Calu3 (cell line): ENCODE data around the gene PDS5B. TPM values are rescaled to one million over a fixed set of nuclear protein-coding genes. Genes with fewer than 3 reads are reported as not detected.

Source experiments
- BruUV-seq: library from RNA; stranded (reverse); fragments of 400-500 nt; replicated peaks from 2 replicates; lab custom pipeline; 2021; lab: Mats Ljungman, UMichigan
- CTCF ChIA-PET: fragments of 300-600 bp; sonication (Branson Sonifier 250); formaldehyde crosslinking; loops from one replicate; lab custom pipeline; 2022; ENCODE audit warnings: antibody characterized with exemption; lab: Charles Lee
- DNase-seq: peaks from one replicate; pipeline ENCODE4 v3.0.0; 2022
- H3K27ac Mint-ChIP-seq: one replicate; pipeline ENCODE4 v1.8.0; 2022; ENCODE audit warnings: mixed read lengths; ENCODE audit not compliant: unreplicated experiment
- H3K27me3 Mint-ChIP-seq: one replicate; pipeline ENCODE4 v1.8.0; 2022; ENCODE audit warnings: mixed read lengths; ENCODE audit not compliant: unreplicated experiment
- H3K36me3 Mint-ChIP-seq: one replicate; pipeline ENCODE4 v1.8.0; 2022; ENCODE audit warnings: mild to moderate bottlenecking, moderate library complexity, mixed read lengths; ENCODE audit not compliant: insufficient read depth, unreplicated experiment
- H3K4me1 Mint-ChIP-seq: one replicate; pipeline ENCODE4 v1.8.0; 2022; ENCODE audit warnings: mild to moderate bottlenecking, low read depth, mixed read lengths; ENCODE audit not compliant: unreplicated experiment
- H3K4me3 Mint-ChIP-seq: one replicate; pipeline ENCODE4 v1.8.0; 2022; ENCODE audit warnings: mild to moderate bottlenecking, low read depth, moderate library complexity, mixed read lengths; ENCODE audit not compliant: unreplicated experiment
- H3K9me3 Mint-ChIP-seq: one replicate; pipeline ENCODE4 v1.8.0; 2022; ENCODE audit warnings: low read depth, mixed read lengths; ENCODE audit not compliant: unreplicated experiment
- intact Hi-C: fragments of 100-400 bp; cut with micrococcal nuclease; formaldehyde crosslinking; loops from one replicate; pipeline ENCODE4 v1.10.0; 2022; ENCODE audit not compliant: unreplicated experiment
- total RNA-seq: library from RNA; stranded (reverse); gene quantifications from 2 replicates; pipeline ENCODE4 v1.2.3, GENCODE V29; 2022
- TF ChIP-seq, protein P1 (sequence below): fragments of 200-600 bp; IDR thresholded peaks from one replicate; pipeline ENCODE4 v1.8.0; 2022; ENCODE audit warnings: antibody characterized with exemption; ENCODE audit not compliant: unreplicated experiment

Gene PDS5B
- total RNA-seq, 1 experiment from 2014 or later, result 33.9 TPM

DNA sequence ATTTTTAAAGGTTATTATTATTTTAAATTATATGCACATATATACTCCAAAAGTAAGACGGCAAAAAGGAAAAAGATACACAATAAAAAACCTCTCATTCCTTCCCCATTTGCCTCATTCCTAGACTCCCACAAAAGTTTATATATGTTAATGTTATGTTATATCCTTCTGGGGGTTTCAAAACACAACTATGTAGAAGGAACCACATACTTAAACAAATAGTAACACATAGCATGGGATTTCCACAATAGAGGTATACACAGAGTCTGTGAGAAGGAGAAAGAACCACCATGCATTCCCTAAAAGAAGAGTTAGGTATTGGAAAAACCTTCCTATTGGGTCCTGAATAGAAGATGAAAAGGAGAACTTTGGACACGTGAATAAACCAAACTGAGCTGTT lies 9.1 kb downstream of the PDS5B start:
- intact Hi-C loops, result no loop called here
- BruUV-seq, result no TSS peak

GRCh38 chr13:32600890-32601289 lies 14.6 kb downstream of the PDS5B start:
- intact Hi-C loops, result no loop called here
- no peaks in the 10 kb centered on the region for H3K4me1 Mint-ChIP-seq
- TF ChIP-seq, protein P1, sequence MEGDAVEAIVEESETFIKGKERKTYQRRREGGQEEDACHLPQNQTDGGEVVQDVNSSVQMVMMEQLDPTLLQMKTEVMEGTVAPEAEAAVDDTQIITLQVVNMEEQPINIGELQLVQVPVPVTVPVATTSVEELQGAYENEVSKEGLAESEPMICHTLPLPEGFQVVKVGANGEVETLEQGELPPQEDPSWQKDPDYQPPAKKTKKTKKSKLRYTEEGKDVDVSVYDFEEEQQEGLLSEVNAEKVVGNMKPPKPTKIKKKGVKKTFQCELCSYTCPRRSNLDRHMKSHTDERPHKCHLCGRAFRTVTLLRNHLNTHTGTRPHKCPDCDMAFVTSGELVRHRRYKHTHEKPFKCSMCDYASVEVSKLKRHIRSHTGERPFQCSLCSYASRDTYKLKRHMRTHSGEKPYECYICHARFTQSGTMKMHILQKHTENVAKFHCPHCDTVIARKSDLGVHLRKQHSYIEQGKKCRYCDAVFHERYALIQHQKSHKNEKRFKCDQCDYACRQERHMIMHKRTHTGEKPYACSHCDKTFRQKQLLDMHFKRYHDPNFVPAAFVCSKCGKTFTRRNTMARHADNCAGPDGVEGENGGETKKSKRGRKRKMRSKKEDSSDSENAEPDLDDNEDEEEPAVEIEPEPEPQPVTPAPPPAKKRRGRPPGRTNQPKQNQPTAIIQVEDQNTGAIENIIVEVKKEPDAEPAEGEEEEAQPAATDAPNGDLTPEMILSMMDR, result no peak
- H3K36me3 Mint-ChIP-seq, result no peaks in the 10 kb centered on the region
- no peak for DNase-seq
- BruUV-seq, result no TSS peak
- no peak overlapping the region for H3K27ac Mint-ChIP-seq
- H3K4me3 Mint-ChIP-seq, result no peak overlapping the region
- H3K9me3 Mint-ChIP-seq, result peaks cover 7% of the 10 kb centered on the region
- H3K27me3 Mint-ChIP-seq, result no peaks in the 10 kb centered on the region
- CTCF ChIA-PET, result no interaction called here

More for the DNA sequence above, 9.1 kb downstream of the PDS5B start:
- H3K27me3 Mint-ChIP-seq, result no peaks in the 10 kb centered on the region
- H3K4me1 Mint-ChIP-seq, result peaks cover 11% of the 10 kb centered on the region
- TF ChIP-seq, protein P1, result no peak
- no peak overlapping the region for H3K27ac Mint-ChIP-seq
- no peak for DNase-seq
- no peaks in the 10 kb centered on the region for H3K36me3 Mint-ChIP-seq
- no peak overlapping the region for H3K4me3 Mint-ChIP-seq
- CTCF ChIA-PET, result no interaction called here
- H3K9me3 Mint-ChIP-seq, result no peaks in the 10 kb centered on the region

DNA sequence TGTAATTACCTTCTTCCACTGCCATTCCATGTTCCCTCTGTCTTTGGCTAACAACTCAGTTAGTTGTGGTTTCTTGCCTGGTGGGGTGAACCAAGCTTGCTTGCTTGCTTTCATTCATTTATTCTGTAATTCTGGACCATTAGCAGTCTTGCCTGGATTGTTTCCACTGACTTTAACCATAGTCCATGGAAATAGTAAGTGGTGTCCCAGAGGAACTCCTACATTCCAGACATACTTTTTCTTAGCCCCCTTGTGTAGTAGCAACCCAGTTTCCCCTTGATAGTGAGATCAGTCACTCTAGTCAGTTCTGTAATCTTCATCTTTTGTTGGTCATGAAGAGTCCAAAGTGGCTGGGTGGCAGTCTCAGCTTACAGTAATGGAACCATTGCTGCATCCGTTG lies 23.2 kb downstream of the PDS5B start:
- H3K36me3 Mint-ChIP-seq, result no peaks in the 10 kb centered on the region
- intact Hi-C loops, result no loop called here
- no peak overlapping the region for H3K27ac Mint-ChIP-seq
- H3K27me3 Mint-ChIP-seq, result no peaks in the 10 kb centered on the region
- H3K4me1 Mint-ChIP-seq, result no peaks in the 10 kb centered on the region
- no TSS peak for BruUV-seq
- CTCF ChIA-PET, result no interaction called here
- no peak overlapping the region for H3K4me3 Mint-ChIP-seq
- TF ChIP-seq, protein P1, result no peak
- no peak for DNase-seq
- peaks cover 13% of the 10 kb centered on the region for H3K9me3 Mint-ChIP-seq

- TF ChIP-seq, protein P1, result no peak
- Mint-ChIP-seq H3K27me3 (no peaks in the 10 kb centered on the region), H3K36me3 (no peaks in the 10 kb centered on the region), H3K27ac (no peak overlapping the region), H3K9me3 (peaks cover 8% of the 10 kb centered on the region), H3K4me3 (no peak overlapping the region), H3K4me1 (no peaks in the 10 kb centered on the region)
- intact Hi-C loops, result no loop called here
- no peak for DNase-seq
- BruUV-seq, result no TSS peak
- CTCF ChIA-PET, result no interaction called here
Measured at GRCh38 chr13:32610538-32610937, 24.3 kb downstream of the PDS5B start.
